WTC11 (cell line): Measurements from ENCODE around the gene ALX4. TPM values are rescaled to one million over a fixed set of nuclear protein-coding genes. Genes with fewer than 3 reads are reported as not detected.

Experiments
- ATAC-seq: fragments of 200-7000 bp; cut with Tn5 transposase; 2 replicates; pipeline ENCODE4 v1.10.0; 2021; ENCODE audit warnings: mild to moderate bottlenecking, moderate library complexity
- CTCF ChIA-PET: fragments of 300-600 bp; sonication (Branson Sonifier 250); formaldehyde crosslinking; loops from one replicate; lab custom pipeline; 2021; ENCODE audit warnings: antibody characterized with exemption; lab: Charles Lee
- POLR2A ChIA-PET: fragments of 350-600 bp; sonication (Branson Sonifier 250); formaldehyde crosslinking; loops from one replicate; lab custom pipeline; 2021; ENCODE audit warnings: antibody characterized with exemption; lab: Charles Lee
- DNase-seq: peaks from one replicate; pipeline ENCODE4 v3.0.0; 2021; ENCODE audit warnings: low spot score
- H3K27ac Mint-ChIP-seq: 2 replicates; pipeline ENCODE4 v1.8.0; 2021; ENCODE audit warnings: mixed read lengths
- H3K27me3 Mint-ChIP-seq: 2 replicates; pipeline ENCODE4 v1.8.0; 2021; ENCODE audit warnings: low read depth, mild to moderate bottlenecking, moderate library complexity, mixed read lengths
- H3K36me3 Mint-ChIP-seq: 2 replicates; pipeline ENCODE4 v1.8.0; 2021; ENCODE audit warnings: mixed read lengths
- H3K4me1 Mint-ChIP-seq: 2 replicates; pipeline ENCODE4 v1.8.0; 2022; ENCODE audit warnings: mixed read lengths
- H3K4me3 Mint-ChIP-seq: 2 replicates; pipeline ENCODE4 v1.8.0; 2021; ENCODE audit warnings: mild to moderate bottlenecking, moderate library complexity, mixed read lengths
- H3K9me3 Mint-ChIP-seq: 2 replicates; pipeline ENCODE4 v1.8.0; 2021; ENCODE audit warnings: mixed read lengths
- CDX4 ChIP-seq: fragments of 250-450 bp; sonication (Bioruptor Pico); IDR thresholded peaks from 2 replicates; pipeline ENCODE4 v1.9.0; 2021; ENCODE audit warnings: moderate library complexity, mild to moderate bottlenecking, inconsistent platforms, borderline replicate concordance
- E2F4 ChIP-seq: sonication (generic); formaldehyde crosslinking; IDR thresholded peaks from 2 replicates; pipeline ENCODE4 v1.8.1; 2022; ENCODE audit warnings: low read depth, mild to moderate bottlenecking, moderate library complexity, missing genetic modification reagents, borderline replicate concordance
- EMX1 ChIP-seq: fragments of 250-450 bp; sonication (Bioruptor Pico); IDR thresholded peaks from 2 replicates; pipeline ENCODE4 v1.8.0; 2021; ENCODE audit warnings: mild to moderate bottlenecking
- ESRRA ChIP-seq: sonication (generic); formaldehyde crosslinking; IDR thresholded peaks from 2 replicates; pipeline ENCODE4 v1.8.1; 2022; ENCODE audit warnings: mild to moderate bottlenecking, missing genetic modification reagents, borderline replicate concordance
- FOXJ3 ChIP-seq: sonication (generic); formaldehyde crosslinking; IDR thresholded peaks from 2 replicates; pipeline ENCODE4 v1.9.0; 2021; ENCODE audit warnings: missing genetic modification reagents, mild to moderate bottlenecking, borderline replicate concordance
- FOXP1 ChIP-seq: sonication (generic); formaldehyde crosslinking; IDR thresholded peaks from 2 replicates; pipeline ENCODE4 v1.8.0; 2022; ENCODE audit warnings: missing genetic modification reagents, mild to moderate bottlenecking, moderate library complexity, borderline replicate concordance
- HMGXB4 ChIP-seq: sonication (generic); formaldehyde crosslinking; IDR thresholded peaks from 2 replicates; pipeline ENCODE4 v1.8.1; 2023; ENCODE audit warnings: mild to moderate bottlenecking, moderate library complexity, missing genetic modification reagents
- JAZF1 ChIP-seq: fragments of 250-450 bp; sonication (Bioruptor Pico); IDR thresholded peaks from 2 replicates; pipeline ENCODE4 v1.9.0; 2021; ENCODE audit warnings: moderate library complexity, mild to moderate bottlenecking, inconsistent platforms
- MAX ChIP-seq: sonication (generic); formaldehyde crosslinking; IDR thresholded peaks from 2 replicates; pipeline ENCODE4 v1.8.0; 2022; ENCODE audit warnings: mild to moderate bottlenecking, missing genetic modification reagents
- MXD4 ChIP-seq: fragments of 250-450 bp; sonication (Bioruptor Pico); IDR thresholded peaks from 2 replicates; pipeline ENCODE4 v1.8.0; 2021; ENCODE audit warnings: mild to moderate bottlenecking, moderate library complexity, borderline replicate concordance
- NR1H2 ChIP-seq: sonication (generic); formaldehyde crosslinking; IDR thresholded peaks from 2 replicates; pipeline ENCODE4 v1.9.0; 2021; ENCODE audit warnings: mild to moderate bottlenecking, moderate library complexity, missing genetic modification reagents
- OVOL2 ChIP-seq: fragments of 250-450 bp; sonication (Bioruptor Pico); IDR thresholded peaks from 2 replicates; pipeline ENCODE4 v1.9.0; 2021; ENCODE audit warnings: mild to moderate bottlenecking, borderline replicate concordance
- PRRX2 ChIP-seq: fragments of 250-450 bp; sonication (Bioruptor Pico); IDR thresholded peaks from 2 replicates; pipeline ENCODE4 v1.8.0; 2021; ENCODE audit warnings: mild to moderate bottlenecking
- RORB ChIP-seq: fragments of 250-450 bp; sonication (Bioruptor Pico); IDR thresholded peaks from 2 replicates; pipeline ENCODE4 v1.9.0; 2021; ENCODE audit warnings: mild to moderate bottlenecking
- SOX15 ChIP-seq: fragments of 250-450 bp; sonication (Bioruptor Pico); IDR thresholded peaks from 2 replicates; pipeline ENCODE4 v1.9.0; 2021; ENCODE audit warnings: mild to moderate bottlenecking
- SP1 ChIP-seq: sonication (generic); formaldehyde crosslinking; conservative IDR thresholded peaks from 2 replicates; pipeline ENCODE4 v1.8.1; 2022; ENCODE audit warnings: missing genetic modification reagents
- TP53 ChIP-seq: sonication (generic); formaldehyde crosslinking; IDR thresholded peaks from 2 replicates; pipeline ENCODE4 v1.8.1; 2023; ENCODE audit warnings: mild to moderate bottlenecking, missing genetic modification reagents
- USF1 ChIP-seq: sonication (generic); formaldehyde crosslinking; IDR thresholded peaks from 2 replicates; pipeline ENCODE4 v1.8.0; 2022; ENCODE audit warnings: mild to moderate bottlenecking, missing genetic modification reagents
- ZNF219 ChIP-seq: sonication (generic); formaldehyde crosslinking; IDR thresholded peaks from 2 replicates; pipeline ENCODE4 v1.8.0; 2023; ENCODE audit warnings: missing genetic modification reagents, mild to moderate bottlenecking, borderline replicate concordance
- ZNF232 ChIP-seq: sonication (generic); formaldehyde crosslinking; IDR thresholded peaks from 2 replicates; pipeline ENCODE4 v1.8.0; 2022; ENCODE audit warnings: mild to moderate bottlenecking, missing genetic modification reagents
- ZNF317 ChIP-seq: sonication (generic); formaldehyde crosslinking; IDR thresholded peaks from 2 replicates; pipeline ENCODE4 v1.8.1; 2023; ENCODE audit warnings: low read depth, mild to moderate bottlenecking, moderate library complexity, missing genetic modification reagents, borderline replicate concordance
- ZNF425 ChIP-seq: fragments of 250-450 bp; sonication (Bioruptor Pico); conservative IDR thresholded peaks from 2 replicates; pipeline ENCODE4 v1.9.0; 2021; ENCODE audit warnings: mild to moderate bottlenecking
- ZNF671 ChIP-seq: fragments of 250-450 bp; sonication (Bioruptor Pico); IDR thresholded peaks from 2 replicates; pipeline ENCODE4 v1.8.0; 2021; ENCODE audit warnings: mild to moderate bottlenecking
- total RNA-seq: library from RNA; stranded (reverse); gene quantifications from 3 replicates; pipeline ENCODE4 v1.2.3, GENCODE V29; 2021

ALX4 gene
- total RNA-seq, 1 experiment from 2014 or later: not detected

- Mint-ChIP-seq H3K27me3 (peaks cover 2% of the 10 kb centered on the region; the same call in 1 of the 2 replicates), H3K36me3 (no peaks in the 10 kb centered on the region), H3K4me1 (no peaks in the 10 kb centered on the region), H3K27ac (no peak overlapping the region), H3K4me3 (no peak overlapping the region), H3K9me3 (0 out of 2 replicates have a peak, but pooled peaks cover 3% of the 10 kb centered on the region)
- no peak for DNase-seq
- no peak for ATAC-seq
- ChIA-PET CTCF (interaction anchor here (0.9 to 1.6 kb wide), 3 partner anchors 31 to 173 kb away, joined by 3 to 5 read pairs (median 3); partner anchors contain the start of gene EXT2), POLR2A (no interaction called here)
- TF ChIP-seq MXD4 (CRISPR knock-in tag) (no peak), FOXP1 (no peak), FOXJ3 (CRISPR knock-in tag) (no peak), PRRX2 (CRISPR knock-in tag) (no peak), ZNF425 (CRISPR knock-in tag) (no peak), SP1 (no peak), TP53 (no peak), ZNF232 (no peak), OVOL2 (CRISPR knock-in tag) (no peak), JAZF1 (CRISPR knock-in tag) (no peak), RORB (CRISPR knock-in tag) (no peak), SOX15 (no peak), E2F4 (CRISPR knock-in tag) (no peak)
Observed at GRCh38 chr11:44267750-44268613, 42.0 kb downstream of the ALX4 start.

- POLR2A ChIA-PET: no interaction called here
- no peak for DNase-seq
- H3K9me3 Mint-ChIP-seq: 0 out of 2 replicates have a peak, but pooled peaks cover 3% of the 10 kb centered on the region
- no peak overlapping the region for H3K4me3 Mint-ChIP-seq
- no peak overlapping the region for H3K27ac Mint-ChIP-seq
- no peaks in the 10 kb centered on the region for H3K4me1 Mint-ChIP-seq
- CTCF ChIA-PET: interaction anchor here (0.9 to 1.6 kb wide), 5 partner anchors 19 to 172 kb away, joined by 3 to 5 read pairs (median 4); partner anchors contain the start of gene EXT2
- no peak for ATAC-seq
- TF ChIP-seq PRRX2 (CRISPR knock-in tag): no peak
- TF ChIP-seq ESRRA: no peak
- TF ChIP-seq ZNF219 (CRISPR knock-in tag): no peak
- H3K36me3 Mint-ChIP-seq: no peaks in the 10 kb centered on the region
- peaks cover 2% of the 10 kb centered on the region; the same call in 1 of the 2 replicates for H3K27me3 Mint-ChIP-seq
Observed at GRCh38 chr11:44267006-44267749, 42.8 kb downstream of the ALX4 start.

- Mint-ChIP-seq H3K27ac (no peak overlapping the region), H3K27me3 (peaks cover 2% of the 10 kb centered on the region; the same call in 1 of the 2 replicates), H3K36me3 (no peaks in the 10 kb centered on the region), H3K4me3 (no peak overlapping the region), H3K9me3 (no peaks in the 10 kb centered on the region), H3K4me1 (no peaks in the 10 kb centered on the region)
- DNase-seq (no peak), ATAC-seq (no peak)
- CTCF ChIA-PET: interaction anchor here (1.1 to 1.3 kb wide), 2 partner anchors 20 to 66 kb away, joined by 4 read pairs; no protein-coding TSS in a partner anchor
- POLR2A ChIA-PET: no interaction called here
- no peak for TF ChIP-seq ZNF317
- no peak for TF ChIP-seq USF1 (CRISPR knock-in tag)
- no peak for TF ChIP-seq CDX4 (CRISPR knock-in tag)
- no peak for TF ChIP-seq ZNF671 (CRISPR knock-in tag)
- no peak for TF ChIP-seq NR1H2
- TF ChIP-seq SOX15: no peak
- no peak for TF ChIP-seq HMGXB4 (CRISPR knock-in tag)
- no peak for TF ChIP-seq EMX1
- no peak for TF ChIP-seq MAX (CRISPR knock-in tag)
Observed at GRCh38 chr11:44266056-44266780, 43.7 kb downstream of the ALX4 start.
